KG1 (cell line): Measurements from ENCODE around the gene ARSB.
"Not testable (repeated sequence)": the region's sequence is repeated elsewhere in the genome, so short reads cannot be mapped to it uniquely, and the experiment has no call there.

Experiments
- DNase-seq: peaks from one replicate; lab custom pipeline; 2025; lab: John Stamatoyannopoulos, UW

The ARSB gene

DNA sequence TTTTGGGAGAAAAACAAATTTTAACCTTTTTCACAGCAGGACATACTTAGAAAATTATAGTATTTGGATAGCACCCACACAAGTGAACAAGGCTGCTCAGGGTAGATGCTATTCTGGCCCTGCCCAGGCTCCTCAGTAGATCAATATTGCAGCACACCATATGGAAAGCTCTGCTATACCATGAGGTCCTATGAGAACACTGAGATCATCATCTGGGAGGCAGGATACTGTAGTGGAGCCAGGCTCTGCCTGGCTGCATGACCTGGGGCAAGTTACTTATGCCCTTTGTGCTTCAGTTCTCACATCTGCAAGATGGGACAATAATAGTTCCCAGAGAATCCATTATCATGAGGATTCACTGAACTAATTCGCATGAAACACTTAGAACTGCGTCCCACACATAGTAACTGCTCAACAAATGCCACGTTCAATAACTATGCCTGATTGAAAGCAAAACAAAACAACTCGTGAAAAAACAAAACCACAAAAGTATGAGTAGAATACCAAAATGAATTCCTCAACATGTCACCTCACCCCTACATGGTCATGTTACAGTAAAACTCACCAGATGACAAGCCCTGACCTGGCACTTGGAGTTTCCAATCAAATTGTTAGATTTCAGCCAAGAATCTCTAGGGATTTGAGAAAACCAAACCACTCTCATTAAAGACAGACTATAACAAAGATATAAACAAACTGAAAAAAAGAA is 31.9 kb downstream of the ARSB start:
- DNase-seq = no peak

DNA sequence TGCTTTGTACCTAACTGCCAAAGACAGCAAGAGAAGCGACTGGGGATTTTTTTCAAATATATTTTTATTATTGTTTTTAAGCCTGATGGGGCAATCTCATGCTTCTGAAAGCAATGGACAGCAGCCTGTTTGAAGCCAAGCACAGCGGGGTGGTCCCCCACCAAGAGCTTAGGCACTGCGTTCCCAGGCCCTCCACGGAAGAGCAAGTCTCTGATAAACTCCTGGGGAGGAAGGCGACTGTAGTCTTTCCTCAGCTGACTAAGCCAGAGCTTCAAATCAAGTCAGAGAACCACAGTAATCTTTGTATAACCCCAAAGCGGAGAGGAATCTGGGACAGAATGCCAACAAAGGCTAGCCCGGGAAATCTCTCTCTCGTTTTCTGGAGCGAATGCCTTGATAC is 54.4 kb downstream of the ARSB start:
- no peak for DNase-seq

DNA sequence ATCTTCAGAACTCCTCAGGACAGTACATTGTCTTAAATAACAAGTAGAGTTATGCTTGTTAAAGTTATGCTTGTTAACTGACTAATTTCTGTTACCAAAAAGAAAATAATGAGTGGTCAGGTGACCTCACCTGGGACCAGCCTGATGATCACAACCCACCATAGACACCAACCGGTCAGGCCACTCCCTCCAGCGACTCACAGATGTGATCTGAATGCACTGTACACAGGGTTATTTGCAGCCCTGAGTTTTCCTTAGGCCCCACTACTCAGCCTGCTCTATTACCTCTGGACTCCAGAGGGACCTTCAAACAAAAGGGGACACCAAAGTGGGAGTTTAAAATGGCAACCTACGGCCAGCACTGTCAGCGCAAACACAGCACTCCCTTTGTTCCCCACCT is 55.3 kb downstream of the ARSB start:
- DNase-seq = no peak

DNA sequence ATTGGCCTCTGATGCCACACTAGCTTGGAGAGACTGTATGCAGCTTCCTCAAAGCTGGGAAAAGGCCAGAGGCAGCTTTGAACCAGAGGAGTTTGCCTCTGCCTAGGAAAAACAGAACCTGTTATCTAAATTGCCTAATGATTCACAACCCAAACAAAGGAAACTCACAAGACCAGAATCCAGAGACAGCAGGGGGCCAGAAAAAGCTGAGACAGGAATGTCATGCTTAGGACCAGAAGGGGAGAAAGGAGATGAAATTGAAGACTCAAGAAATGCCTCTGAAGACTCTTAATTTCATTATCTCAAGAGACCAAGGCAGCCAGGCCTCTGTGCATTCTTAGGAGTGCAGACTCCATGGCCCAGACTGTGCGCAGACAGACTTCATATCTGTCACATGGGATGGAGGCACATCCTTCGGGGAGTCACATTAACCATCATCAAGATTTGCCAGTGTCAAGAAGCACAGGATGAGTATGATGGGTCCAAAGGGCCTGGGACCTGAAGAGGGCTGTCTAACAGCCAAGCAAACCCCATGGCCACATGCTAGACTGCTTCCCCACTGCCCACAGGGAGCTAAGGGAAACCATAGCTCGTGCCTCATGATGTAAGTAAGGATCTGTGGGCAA is 57.3 kb downstream of the ARSB start:
- DNase-seq = no peak

DNA sequence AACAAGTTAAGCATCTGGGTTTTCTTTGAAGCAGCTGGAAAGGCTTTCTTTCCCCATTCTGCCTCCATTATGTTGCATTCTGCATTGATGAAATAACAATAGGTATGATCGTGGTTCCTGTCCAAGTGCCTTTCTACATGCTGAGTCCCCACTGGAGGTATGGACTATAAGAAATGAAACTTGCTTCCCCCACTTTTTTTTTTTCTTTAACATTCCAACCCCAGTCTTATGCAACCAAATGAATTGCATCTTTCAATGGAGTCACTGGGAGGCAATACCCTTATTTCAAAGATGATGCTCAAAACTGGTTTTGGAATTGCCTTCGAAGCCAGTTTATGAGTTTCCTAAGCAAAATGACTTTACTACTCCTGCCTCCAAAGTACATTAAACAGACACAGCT is 58.9 kb downstream of the ARSB start:
- no peak for DNase-seq

DNA sequence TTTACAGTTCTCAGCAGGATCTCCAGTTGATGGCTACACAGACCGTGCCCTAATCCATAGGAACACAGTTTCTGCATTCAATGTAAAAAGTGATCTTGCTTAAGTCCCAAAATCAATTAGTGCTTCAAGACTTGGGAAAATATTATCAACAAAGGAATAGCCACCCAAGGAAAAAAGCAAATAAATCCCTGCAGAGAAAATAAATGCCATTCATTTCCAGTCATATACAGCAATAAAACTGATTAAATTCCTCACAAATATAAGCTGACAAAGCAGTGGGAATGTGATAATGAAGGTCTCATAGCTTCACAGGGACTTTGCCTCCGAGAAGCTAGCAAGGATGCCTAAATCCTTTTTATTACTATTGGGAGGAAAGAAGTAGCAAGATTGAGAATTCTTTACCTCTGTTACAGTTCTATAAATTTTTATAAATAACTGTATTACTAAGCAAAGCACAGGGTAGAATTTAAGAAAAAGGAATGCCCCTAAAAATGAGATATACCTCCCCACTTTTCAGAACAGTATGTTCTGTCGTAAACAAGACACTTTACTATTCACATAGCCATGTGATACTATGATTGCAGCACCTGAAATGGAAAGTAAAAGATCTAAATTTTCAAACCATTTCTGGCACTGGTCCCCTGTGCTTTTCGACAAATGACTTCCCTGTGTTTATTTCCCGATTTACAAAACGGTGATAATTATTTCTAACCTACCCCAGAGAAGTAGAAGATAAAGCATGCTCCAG is 59.8 kb downstream of the ARSB start:
- no peak for DNase-seq

DNA sequence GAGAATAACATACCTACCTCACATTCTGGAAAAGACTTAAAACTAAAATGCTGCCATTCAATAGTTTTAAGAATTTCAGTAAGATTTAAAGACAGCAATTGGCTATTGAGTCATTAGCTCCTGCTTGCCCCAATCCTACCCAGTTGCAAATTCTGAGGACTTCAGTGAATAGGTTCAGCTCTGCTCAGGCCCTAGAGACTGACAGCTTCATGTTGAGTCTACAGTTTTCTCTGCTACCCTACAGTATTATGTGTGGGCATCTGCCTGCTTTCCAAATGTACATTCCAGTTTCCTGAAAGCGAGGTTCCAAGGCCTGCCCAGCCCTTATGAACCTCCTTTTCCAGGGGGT is 61.5 kb downstream of the ARSB start:
- no peak for DNase-seq

DNA sequence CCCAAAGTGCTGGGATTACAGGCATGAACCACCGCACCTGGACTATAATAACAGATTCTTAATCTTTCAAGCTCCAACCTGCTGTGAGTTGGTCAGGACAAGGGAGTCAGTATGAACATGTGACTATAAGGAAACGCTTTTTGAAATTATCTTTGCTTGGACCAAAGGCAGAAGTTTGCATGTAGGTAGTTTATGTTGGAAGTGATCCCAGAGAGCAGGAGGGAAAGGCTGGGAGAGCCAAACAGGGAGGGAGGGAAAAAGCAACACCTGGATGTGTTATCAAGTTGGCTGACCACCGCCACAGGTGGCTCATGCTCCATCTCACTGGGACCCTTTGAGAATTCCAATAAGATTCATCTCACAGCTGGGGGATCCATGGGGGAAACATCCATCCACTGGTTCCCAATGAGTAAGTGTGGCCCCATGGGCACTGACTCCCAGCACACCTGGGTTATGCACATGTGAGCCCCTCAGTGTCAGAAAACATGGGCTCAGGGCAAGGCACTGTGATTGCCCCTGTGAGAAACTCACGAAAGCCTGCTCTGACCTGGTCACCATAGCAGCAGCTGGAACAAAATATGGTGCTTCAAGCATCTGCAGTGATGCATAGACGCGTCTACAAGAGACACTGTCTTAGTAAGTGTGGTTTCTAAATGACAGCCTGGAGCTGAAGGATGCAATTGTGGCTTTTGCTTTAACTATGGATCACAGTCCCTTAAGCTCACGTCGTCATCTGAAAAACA is 62.1 kb downstream of the ARSB start:
- DNase-seq = no peak

DNA sequence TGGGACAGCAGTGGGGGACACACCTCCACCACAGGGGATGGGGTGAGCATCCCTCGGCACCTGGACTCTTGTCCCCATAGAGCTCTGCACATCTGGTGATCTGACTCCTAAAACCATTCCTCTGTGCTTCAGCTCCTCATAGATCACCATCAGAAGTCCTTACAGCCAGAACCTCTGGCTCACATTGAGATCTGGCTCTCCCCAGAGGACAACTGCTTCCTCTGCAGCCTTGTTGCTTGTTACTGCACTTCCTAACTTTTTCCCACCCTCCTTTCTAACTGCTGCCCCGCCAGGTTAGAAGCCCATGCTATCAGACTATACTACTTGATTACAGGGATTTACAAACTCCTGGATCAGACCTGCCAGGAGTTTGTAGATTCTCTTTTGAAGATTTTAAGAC is 64.5 kb downstream of the ARSB start:
- DNase-seq = no peak

DNA sequence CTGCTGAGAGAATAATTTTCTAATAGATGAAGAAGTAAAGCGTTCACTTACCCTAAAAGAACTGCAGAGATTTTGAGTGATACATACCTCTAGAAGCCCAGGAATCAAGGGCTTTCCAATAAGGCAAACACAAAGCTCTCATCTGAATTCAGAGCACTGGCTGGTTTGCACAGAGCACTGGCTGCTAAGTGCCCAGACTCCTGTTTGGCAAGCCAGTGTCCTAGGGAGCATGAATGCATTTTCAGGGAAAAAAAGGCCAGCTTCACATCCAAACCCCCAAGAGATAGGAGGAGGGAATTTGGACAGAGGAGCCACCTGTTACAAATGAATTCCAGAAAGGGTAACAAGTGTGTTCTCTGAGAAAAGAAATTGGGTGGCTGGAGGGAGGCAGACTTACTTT is 65.3 kb downstream of the ARSB start:
- no peak for DNase-seq

DNA sequence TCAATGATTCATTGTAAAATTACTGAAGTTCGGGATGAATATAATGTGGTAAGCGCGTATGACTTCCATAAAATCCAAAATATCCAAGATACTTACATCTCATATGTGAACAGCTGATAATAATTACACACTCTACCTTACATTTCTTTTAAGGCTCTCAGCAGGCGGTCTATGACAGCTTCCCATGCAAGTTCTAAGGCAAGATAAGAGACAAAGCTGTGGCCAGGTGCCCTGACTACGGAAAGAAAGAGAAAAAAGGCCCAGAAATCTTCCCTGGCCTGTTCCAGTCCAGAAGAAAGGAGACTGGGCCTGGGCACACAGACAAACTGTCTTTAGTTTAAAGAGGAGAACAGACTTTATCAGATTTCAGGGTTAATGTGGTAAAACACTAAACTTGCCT is 69.1 kb downstream of the ARSB start:
- no peak for DNase-seq

DNA sequence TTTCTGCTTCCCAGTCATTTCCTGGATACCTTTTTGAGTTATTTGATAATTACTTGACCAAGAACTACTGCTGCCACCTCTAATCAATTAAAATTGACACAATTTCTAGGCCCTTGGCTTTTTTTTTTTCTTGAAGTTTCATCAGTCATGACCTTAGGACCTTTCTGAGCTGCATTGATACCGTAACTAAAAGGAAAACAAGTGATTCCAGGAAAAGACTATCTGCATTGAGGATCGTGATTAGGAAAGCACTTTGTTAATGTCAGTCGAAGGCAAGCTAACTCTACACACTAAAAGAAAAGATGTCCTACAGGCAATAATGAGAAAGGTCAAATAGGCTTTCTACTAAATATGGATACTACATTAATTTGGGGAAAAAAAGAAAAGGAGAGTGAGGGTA is 69.9 kb downstream of the ARSB start:
- no peak for DNase-seq

DNA sequence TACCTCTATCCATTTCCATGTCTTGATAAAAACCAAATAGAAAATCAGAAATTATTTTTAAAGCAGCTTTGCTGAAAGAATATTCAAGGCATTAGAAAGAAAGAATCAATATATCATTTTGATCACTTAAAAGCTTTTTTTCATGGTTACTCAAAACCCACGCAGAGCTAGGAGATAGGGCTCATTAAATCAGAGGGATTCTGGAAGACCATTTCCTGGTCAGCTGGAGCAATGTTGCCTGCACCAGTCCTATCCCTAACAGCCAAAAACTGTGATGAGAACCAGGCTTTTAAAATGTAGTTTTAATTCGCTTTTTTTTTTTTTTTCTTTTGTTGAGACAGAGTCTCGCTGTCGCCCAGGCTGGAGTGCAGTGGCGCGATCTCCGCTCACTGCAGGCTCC is 72.3 kb downstream of the ARSB start:
- DNase-seq = no peak

DNA sequence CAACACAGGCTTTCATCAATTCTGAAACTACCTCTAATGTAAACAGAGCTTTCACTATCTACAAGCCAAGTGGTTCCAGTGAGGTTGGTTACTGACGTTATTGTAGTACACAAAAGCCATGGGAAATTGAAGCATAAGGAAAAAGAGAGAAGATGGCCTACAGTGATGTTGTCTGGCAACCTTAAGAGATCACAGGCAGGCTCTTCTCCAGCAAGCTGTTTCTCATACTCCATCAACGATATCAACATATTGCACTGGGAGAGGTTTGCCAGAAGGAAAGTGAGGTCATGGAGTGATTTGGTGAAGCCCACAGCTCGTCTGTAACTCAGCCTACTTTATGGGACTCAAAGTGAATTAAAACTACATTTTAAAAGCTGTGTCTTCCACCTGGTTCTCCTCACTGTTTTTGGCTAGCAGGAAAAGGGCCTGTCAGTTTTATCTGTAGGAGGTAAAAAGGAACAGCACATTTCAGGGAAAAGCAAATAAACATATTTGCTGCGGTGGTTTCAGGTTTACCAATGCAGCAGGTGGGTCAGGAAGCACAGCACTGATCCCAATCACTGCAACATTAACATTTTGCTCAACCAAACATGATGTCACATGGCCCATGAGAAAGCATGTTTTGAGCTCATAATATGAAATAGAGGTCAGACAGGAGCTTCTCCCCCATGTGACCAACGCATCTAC is 72.9 kb downstream of the ARSB start:
- no peak for DNase-seq

DNA sequence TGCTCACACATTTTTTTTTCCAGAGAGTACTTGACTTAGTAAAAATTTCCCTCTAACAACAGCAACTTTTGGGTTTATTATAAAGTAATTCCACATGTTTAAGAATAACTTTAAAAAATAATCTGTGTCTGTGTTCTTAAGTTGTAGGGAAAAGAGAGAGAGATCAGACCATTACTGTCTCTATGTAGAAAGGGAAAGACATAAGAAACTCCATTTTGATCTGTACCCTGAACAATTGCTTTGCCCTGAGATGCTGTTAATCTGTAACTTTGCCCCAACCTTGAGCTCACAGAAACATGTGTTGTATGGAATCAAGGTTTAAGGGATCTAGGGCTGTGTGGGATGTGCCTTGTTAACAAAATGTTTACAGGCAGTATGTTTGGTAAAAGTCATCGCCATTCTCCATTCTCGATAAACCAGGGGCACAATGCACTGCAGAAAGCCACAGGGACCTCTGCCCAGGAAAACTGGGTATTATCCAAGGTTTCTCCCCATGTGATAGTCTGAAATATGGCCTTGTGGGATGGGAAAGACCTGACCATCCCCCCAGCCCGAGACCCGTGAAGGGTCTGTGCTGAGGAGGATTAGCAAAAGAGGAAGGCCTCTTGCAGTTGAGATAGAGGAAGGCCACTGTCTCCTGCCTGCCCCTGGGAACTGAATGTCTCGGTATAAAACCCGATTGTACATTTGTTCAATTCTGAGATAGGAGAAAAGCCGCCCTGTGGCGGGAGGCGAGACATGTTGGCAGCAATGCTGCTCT is 75.7 kb downstream of the ARSB start:
- DNase-seq = not testable (repeated sequence)

DNA sequence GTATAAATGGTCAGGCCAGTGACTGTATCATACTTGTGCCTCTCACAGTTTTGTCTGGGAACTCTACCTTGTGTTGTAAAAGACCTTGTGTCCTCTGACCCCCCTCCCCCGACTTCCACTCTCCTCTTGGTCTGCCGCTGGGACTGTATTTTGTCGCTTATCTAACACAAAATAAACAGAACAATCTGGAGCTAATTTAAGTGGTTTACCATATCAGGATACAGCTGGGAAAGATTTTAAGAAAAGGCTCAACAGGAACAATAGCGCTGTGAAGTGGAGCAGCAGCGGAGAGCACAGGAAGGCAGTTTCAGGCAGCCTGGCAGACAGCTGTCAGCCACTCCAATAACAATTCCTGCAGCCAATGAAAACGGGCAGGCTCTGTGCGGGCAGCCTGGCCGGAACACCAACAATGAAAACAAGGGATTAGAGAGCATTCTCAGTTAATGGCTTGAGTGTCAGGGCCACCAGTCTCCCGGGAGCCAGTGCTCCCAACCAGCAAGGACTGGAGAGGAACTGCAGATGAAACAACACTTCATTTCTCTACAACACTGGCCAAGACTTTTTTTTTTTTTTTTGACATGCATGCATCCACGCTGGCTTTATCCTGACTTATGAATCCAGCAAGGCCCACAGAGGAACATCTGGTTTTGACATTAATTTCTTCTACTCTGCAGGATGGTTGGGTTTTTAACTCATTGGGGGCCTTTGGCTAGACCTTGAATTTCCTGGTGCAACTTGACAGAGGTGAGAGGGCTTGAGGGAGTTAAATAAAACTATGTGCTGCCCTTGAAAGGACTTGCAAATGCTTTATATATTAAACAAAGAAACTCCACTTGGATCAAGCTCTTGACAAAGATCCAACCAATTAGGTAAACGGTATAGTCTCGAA is 76.7 kb downstream of the ARSB start:
- no peak for DNase-seq

DNA sequence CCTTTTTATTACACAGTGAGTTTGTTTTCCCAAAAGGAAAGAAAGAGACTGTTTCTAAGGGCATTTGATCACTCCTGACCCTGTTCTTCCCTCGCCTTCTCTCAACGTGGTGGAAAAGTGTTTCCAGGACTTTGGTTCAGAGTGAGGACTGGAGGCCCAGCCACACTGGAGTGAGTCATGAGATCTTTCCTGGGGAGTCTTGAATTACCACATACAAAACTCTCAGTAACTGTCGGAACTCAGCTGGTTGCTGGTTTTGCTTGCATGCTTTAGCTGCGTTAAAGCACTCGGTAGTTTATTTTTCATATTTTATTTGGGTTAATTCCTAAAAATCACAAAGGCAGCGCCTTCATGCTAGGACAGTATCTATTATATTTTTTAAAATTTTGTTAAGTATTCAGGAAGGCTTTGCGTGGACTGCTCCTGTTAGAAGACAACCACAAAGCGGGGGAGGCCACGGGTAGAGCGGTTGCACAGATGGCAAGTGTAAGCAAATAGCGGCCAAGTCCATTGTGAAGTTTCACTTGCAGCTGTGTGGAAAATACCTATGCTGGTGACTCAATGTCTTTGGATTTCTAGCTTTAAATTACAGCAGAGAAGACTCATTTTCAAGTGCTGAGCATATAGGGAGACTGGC is 77.7 kb downstream of the ARSB start:
- no peak for DNase-seq

DNA sequence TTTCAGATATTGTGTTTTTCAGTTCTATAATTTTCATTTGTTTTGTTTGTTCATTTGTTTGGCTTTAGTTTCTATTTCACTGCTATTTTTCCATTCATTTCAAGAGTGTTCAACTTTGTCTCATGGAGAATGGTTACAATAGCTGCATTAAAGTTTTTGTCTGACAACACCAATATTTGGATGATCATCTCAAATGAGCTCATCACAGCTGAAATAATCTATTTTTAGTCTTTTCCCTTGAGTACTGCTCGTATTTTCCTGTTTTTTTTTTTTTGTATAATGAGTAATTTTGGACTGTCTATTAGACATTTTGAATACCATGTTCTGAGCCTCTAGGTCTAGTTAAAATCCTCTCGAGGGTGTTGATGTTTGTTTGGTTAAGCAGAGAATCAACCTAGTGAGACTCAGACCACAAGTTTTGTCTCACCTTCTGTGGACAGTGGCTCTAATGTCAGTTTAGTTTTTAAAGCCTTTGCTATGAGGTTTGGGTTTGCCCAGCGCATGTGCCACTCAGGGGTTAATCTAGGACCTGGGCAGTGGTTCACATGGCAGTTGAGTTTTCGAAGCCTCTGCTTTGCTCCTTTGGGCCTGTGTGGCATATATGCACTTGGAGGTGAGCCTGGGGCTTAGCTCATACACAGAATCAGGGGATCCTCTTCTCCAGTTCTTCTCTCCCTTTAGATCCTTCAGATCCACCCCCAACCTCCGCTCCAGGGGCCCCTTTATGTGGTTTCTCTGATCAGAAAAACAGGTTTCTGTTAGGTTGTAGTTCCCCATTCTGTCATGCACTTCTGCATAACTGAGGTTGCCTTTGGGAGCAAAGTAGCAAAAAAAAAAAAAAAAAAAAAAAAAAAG is 79.8 kb downstream of the ARSB start:
- no peak for DNase-seq

DNA sequence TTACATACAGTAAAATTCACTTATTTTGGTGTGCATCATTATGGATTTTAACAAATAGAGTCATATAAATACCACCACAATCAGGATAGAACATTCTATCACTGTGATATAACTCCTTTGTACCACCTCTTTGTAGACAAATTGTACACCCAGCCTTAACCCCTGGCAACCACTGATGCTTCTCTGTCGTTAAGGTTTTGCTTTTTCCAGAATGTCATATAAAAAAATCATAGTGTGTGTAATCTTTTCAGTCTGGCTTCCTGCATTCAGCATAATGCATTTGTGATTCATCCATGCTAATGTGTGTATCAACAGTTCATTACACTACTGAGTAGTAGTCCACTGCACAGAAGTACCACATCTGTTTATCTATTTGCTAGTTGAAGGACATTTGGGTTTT is 81.2 kb downstream of the ARSB start:
- DNase-seq = no peak
